DOHH2 (cell line): ENCODE data around the gene KRT12.

Experiments used
- CTCF ChIP-seq: fragments of 200-600 bp; sonication (generic); IDR thresholded peaks from one replicate; pipeline ENCODE4 v1.5.1; 2014; ENCODE audit warnings: antibody characterized with exemption, mild to moderate bottlenecking, low read depth, low read length; ENCODE audit not compliant: poor library complexity, severe bottlenecking
- EZH2phosphoT487 ChIP-seq: fragments of 200-600 bp; sonication (generic); IDR thresholded peaks from 2 replicates; pipeline ENCODE4 v1.6.1; 2017; ENCODE audit warnings: borderline replicate concordance, mild to moderate bottlenecking, antibody characterized with exemption, low read length, moderate library complexity, mixed read lengths

GRCh38 chr17:40818733-40819527 is 48.1 kb downstream of the KRT12 start:
- no peak for TF ChIP-seq CTCF
- no peak for TF ChIP-seq EZH2phosphoT487
